T-helper 17 cell (primary cell): ENCODE measurements around the gene CCL3. TPM values are rescaled to one million over a fixed set of nuclear protein-coding genes. Genes with fewer than 3 reads are reported as not detected.

Experiments used
- ATAC-seq: fragments of 150-1000 bp; cut with Tn5 transposase; 2 replicates; pipeline ENCODE4 v1.10.0; 2021; ENCODE audit warnings: mild to moderate bottlenecking, moderate library complexity
- DNase-seq, 3 donors: peaks; one replicate each; pipeline versions ENCODE4 v3.0.0 to v3.0.0-alpha.2; 2020 to 2021
- H3K9me3 ChIP-seq: one replicate; pipeline ENCODE4 v1.7.0; 2013; ENCODE audit warnings: low read length, mild to moderate bottlenecking; ENCODE audit not compliant: control insufficient read depth, poor library complexity, severe bottlenecking
- H3K27ac Mint-ChIP-seq: one replicate; pipeline ENCODE4 v1.8.0; 2022; ENCODE audit warnings: mild to moderate bottlenecking, moderate library complexity, mixed read lengths
- H3K27me3 Mint-ChIP-seq: one replicate; pipeline ENCODE4 v1.8.0; 2022; ENCODE audit warnings: mixed read lengths
- H3K36me3 Mint-ChIP-seq: one replicate; pipeline ENCODE4 v1.8.0; 2022; ENCODE audit warnings: low read depth, mixed read lengths
- H3K4me1 Mint-ChIP-seq: one replicate; pipeline ENCODE4 v1.8.0; 2022; ENCODE audit warnings: mild to moderate bottlenecking, mixed read lengths
- H3K4me3 Mint-ChIP-seq: one replicate; pipeline ENCODE4 v1.8.0; 2022; ENCODE audit warnings: mild to moderate bottlenecking, moderate library complexity, mixed read lengths
- total RNA-seq, 4 donors: library from RNA in 2 of 4; stranded (reverse) in 2 of 4; gene quantifications; one replicate each; pipeline ENCODE4 v1.2.3 and lab custom pipeline; 2022 to 2026

Gene CCL3
- total RNA-seq, 2 donors from 2014 or later, result 5.8 to 8.8 TPM

DNA sequence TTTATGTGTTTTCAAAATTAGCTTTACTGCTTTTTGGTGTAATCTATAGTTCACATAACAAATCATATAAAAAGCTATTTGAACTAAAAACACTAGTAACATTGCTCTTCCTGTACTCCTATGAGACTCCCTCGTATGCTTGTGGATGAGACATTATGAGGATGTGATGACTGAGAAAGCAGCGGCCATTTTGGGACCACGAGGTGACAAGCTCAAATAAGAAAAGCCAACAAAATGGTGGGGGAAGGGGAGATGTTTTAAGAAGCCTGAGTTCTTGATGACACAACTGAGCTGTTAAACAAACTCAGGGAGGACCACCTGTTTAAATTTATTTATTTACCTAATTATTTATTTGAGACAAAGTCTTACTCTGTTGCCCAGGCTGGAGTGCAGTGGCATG lies 21.4 kb downstream of the CCL3 start:
- ATAC-seq, result no peak
- DNase-seq, result no peak
- no peaks in the 10 kb centered on the region for H3K9me3 ChIP-seq
- peaks cover 3% of the 10 kb centered on the region for H3K4me1 Mint-ChIP-seq
- H3K27me3 Mint-ChIP-seq, result peaks cover 28% of the 10 kb centered on the region
- H3K4me3 Mint-ChIP-seq, result no peak overlapping the region
- H3K27ac Mint-ChIP-seq, result no peak overlapping the region
- H3K36me3 Mint-ChIP-seq, result no peaks in the 10 kb centered on the region

GRCh38 chr17:36066365-36066985 lies 23.5 kb downstream of the CCL3 start:
- H3K4me1 Mint-ChIP-seq, result no peaks in the 10 kb centered on the region
- no peaks in the 10 kb centered on the region for H3K9me3 ChIP-seq
- H3K36me3 Mint-ChIP-seq, result no peaks in the 10 kb centered on the region
- ATAC-seq (no peak), DNase-seq (no peak)
- no peak overlapping the region for H3K4me3 Mint-ChIP-seq
- H3K27me3 Mint-ChIP-seq, result peaks cover 44% of the 10 kb centered on the region
- no peak overlapping the region for H3K27ac Mint-ChIP-seq

DNA sequence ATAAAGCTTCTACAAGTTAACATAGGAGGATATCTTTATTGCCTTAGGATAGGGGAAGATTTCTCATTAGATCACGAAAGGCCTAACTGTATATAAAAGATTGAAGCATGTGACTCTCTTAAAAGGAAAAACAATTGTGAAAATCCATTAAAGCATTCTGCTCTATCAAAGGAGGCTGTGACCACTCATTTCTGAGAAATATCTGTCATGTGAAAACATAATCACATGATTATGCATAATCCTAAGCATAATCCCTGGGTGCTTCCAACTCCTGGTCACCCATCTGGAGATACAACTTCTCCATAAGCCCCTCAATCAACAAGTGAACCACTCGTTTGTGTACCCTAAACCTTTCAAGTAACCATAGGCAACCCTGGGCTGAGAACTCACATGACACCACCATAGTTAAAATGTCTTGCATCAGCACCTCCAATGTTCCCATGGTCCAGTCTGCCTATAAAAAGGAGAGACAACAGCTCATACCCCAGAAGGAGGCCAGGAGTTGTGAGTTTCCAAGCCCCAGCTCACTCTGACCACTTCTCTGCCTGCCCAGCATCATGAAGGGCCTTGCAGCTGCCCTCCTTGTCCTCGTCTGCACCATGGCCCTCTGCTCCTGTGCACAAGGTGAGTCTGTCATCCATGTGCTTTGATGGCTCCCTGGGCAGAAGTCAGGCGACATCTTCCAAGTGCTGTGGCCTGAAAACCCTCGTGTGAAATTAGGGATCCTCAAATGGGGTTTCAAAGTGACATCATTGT lies 26.0 kb downstream of the CCL3 start, which contains the start of gene CCL18:
Gene CCL18, plus strand, starts transcription at position 487 of the 756 bp plus-strand sequence. Its CDS starts 71 bp downstream, at position 558.
- no peak for ATAC-seq
- H3K27me3 Mint-ChIP-seq, result peaks cover 34% of the 10 kb centered on the region
- H3K4me3 Mint-ChIP-seq, result no peak within 1 kb of the TSS

GRCh38 chr17:36060816-36061215 lies 29.1 kb downstream of the CCL3 start:
- Mint-ChIP-seq H3K4me3 (no peak overlapping the region), H3K4me1 (no peaks in the 10 kb centered on the region), H3K27me3 (peaks cover 43% of the 10 kb centered on the region), H3K27ac (no peak overlapping the region), H3K36me3 (no peaks in the 10 kb centered on the region)
- DNase-seq, result no peak
- no peak for ATAC-seq
- no peaks in the 10 kb centered on the region for H3K9me3 ChIP-seq

More for the DNA sequence above, 26.0 kb downstream of the CCL3 start, which contains the start of gene CCL18:
- no peak for DNase-seq
- no peaks in the 10 kb centered on the region for H3K9me3 ChIP-seq
- Mint-ChIP-seq H3K27ac (no peak within 1 kb of the TSS), H3K4me1 (no peaks in the 10 kb centered on the region), H3K36me3 (no peaks in the 10 kb centered on the region)

DNA sequence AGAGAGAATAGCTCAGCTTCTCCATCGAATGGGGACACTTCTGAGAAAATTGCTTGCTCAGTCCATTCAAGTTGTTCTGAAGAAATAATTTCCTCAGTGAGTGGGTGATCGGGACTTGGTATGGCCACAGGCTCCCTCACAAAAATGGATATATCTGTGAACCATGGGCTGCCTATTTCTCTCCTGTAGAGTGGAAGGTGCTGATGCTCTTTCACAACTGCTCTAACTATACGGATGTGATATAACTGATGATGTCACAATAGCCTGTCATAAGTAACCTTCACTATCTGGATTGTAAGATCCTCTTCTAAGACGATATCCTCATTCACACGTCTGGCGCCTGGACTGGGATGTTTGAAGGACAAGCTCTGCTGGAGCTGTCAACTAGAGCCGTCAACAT lies 30.5 kb downstream of the CCL3 start:
- Mint-ChIP-seq H3K4me1 (no peaks in the 10 kb centered on the region), H3K27ac (no peak overlapping the region), H3K27me3 (peaks cover 40% of the 10 kb centered on the region), H3K36me3 (no peaks in the 10 kb centered on the region), H3K4me3 (no peak overlapping the region)
- DNase-seq, result no peak
- ATAC-seq, result no peak
- H3K9me3 ChIP-seq, result no peaks in the 10 kb centered on the region

GRCh38 chr17:36057911-36058310 lies 32.0 kb downstream of the CCL3 start:
- no peak overlapping the region for H3K4me3 Mint-ChIP-seq
- no peaks in the 10 kb centered on the region for H3K4me1 Mint-ChIP-seq
- DNase-seq, result no peak
- H3K27me3 Mint-ChIP-seq, result peaks cover 31% of the 10 kb centered on the region
- no peak for ATAC-seq
- no peaks in the 10 kb centered on the region for H3K36me3 Mint-ChIP-seq
- no peak overlapping the region for H3K27ac Mint-ChIP-seq
- H3K9me3 ChIP-seq, result no peaks in the 10 kb centered on the region

DNA sequence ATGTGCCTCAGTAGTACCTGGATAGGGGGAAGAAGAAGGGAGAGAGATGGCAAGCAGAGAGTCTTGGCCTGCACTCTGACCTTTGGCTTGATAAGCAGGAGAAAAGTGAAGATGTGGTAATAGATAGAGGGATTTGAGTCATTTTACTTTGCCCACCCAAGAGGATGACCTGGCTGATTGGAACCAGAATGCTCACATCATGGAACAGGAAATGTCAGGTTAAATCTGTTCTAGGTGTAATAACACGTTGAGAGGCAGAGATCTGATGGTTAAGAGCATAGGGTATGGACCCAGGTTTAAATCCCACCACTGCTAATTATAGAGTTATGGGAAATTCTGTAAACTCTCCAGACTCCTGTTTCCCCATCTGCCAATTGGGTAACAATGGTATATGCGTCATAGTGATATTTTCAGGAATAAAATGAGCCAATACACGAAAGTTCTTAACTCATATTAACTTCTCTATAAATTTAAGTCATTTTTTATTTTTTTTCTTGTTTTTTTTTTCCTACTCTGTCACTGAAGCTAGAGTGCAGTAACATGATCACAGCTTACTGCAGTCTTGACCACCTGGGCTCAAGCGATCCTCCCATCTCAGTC lies 33.9 kb downstream of the CCL3 start:
- no peaks in the 10 kb centered on the region for H3K9me3 ChIP-seq
- ATAC-seq (no peak), DNase-seq (no peak)
- Mint-ChIP-seq H3K4me1 (no peaks in the 10 kb centered on the region), H3K27ac (no peak overlapping the region), H3K4me3 (no peak overlapping the region), H3K27me3 (peaks cover 15% of the 10 kb centered on the region), H3K36me3 (peaks cover 1% of the 10 kb centered on the region)

DNA sequence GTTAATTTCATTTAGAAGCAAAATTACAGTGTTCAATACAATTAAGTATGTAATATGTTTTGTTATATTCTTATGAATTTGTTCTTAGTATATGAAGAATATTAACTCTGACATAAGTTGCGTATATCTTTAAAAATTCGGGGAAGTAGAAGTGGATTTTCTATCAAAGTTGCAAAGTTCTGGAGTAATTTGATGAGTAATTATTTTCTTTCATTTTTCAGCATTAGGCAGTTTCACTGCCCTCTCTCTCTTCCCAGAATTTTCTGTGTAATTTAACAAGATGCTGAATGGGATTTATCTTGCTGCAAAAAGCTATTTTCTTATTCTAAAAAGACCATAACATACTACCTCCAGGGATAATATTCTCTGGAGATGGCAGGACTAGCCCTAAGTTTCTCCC lies 34.8 kb downstream of the CCL3 start:
- H3K27me3 Mint-ChIP-seq, result peaks cover 15% of the 10 kb centered on the region
- DNase-seq, result no peak
- H3K4me3 Mint-ChIP-seq, result no peak overlapping the region
- peaks cover 2% of the 10 kb centered on the region for H3K36me3 Mint-ChIP-seq
- no peaks in the 10 kb centered on the region for H3K4me1 Mint-ChIP-seq
- ATAC-seq, result no peak
- H3K9me3 ChIP-seq, result no peaks in the 10 kb centered on the region
- no peak overlapping the region for H3K27ac Mint-ChIP-seq

GRCh38 chr17:36049643-36050042 lies 40.3 kb downstream of the CCL3 start:
- DNase-seq, result no peak
- no peak for ATAC-seq
- peaks cover 2% of the 10 kb centered on the region for H3K9me3 ChIP-seq
- H3K27me3 Mint-ChIP-seq, result peaks cover 12% of the 10 kb centered on the region
- peaks cover 5% of the 10 kb centered on the region for H3K36me3 Mint-ChIP-seq
- H3K4me3 Mint-ChIP-seq, result no peak overlapping the region
- H3K4me1 Mint-ChIP-seq, result no peaks in the 10 kb centered on the region
- H3K27ac Mint-ChIP-seq, result no peak overlapping the region

DNA sequence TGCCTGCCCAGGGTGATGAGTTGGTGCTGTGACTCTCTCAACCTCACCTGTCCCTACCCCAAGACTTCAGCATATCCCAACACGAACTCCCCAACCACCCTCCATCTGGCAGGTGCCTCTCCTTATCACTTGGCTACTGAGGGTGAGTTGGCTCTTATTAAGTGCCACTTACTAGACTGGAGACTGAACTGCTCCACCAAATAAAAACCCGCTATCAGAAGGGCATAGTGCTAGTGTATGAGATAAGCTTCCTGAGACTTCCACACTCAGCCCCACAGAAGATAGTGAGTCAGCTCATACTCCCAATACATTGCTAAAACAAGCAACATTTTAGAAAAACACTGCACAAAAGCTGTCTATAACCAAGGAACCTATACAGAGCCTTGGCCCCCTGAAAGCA lies 41.9 kb downstream of the CCL3 start:
- DNase-seq, result no peak
- H3K9me3 ChIP-seq, result peaks cover 2% of the 10 kb centered on the region
- peaks cover 21% of the 10 kb centered on the region for H3K27me3 Mint-ChIP-seq
- H3K36me3 Mint-ChIP-seq, result peaks cover 5% of the 10 kb centered on the region
- H3K27ac Mint-ChIP-seq, result no peak overlapping the region
- ATAC-seq, result no peak
- H3K4me1 Mint-ChIP-seq, result no peaks in the 10 kb centered on the region
- no peak overlapping the region for H3K4me3 Mint-ChIP-seq

Other genes starting within 250 kb of the CCL3 start
- under 1 TPM in 1 of 2 donors, not detected in 1; 0.50 TPM for gene HEATR9, start 221.3 kb downstream of the CCL3 start, total RNA-seq
- 100 to 1,000 TPM in 1 of 2 donors, 10 to 100 TPM in 1; 15.6 to 202 TPM for gene CCL5, start 209.8 kb downstream of the CCL3 start, total RNA-seq
- gene RDM1, start 159.4 kb downstream of the CCL3 start, total RNA-seq, result not detected
- gene LYZL6, start 146.4 kb downstream of the CCL3 start, total RNA-seq, result not detected
- not detected for gene CCL16, start 108.6 kb downstream of the CCL3 start, total RNA-seq
- not detected for gene CCL14, start 103.4 kb downstream of the CCL3 start, total RNA-seq
- not detected for gene CCL15, start 88.6 kb downstream of the CCL3 start, total RNA-seq
- not detected for gene CCL23, start 72.2 kb downstream of the CCL3 start, total RNA-seq
- not detected for gene CCL18, start 25.9 kb downstream of the CCL3 start, total RNA-seq
- 1 to 10 TPM; 2.2 to 2.4 TPM for gene CCL4, start 13.7 kb upstream of the CCL3 start, total RNA-seq
- gene TBC1D3B, start 86.5 kb upstream of the CCL3 start, total RNA-seq, result 1 to 10 TPM; 3.5 to 3.6 TPM
- gene CCL3L1, start 106.6 kb upstream of the CCL3 start, total RNA-seq, result 1 to 10 TPM; 4.7 to 5.3 TPM
- gene CCL4L2, start 120.9 kb upstream of the CCL3 start, total RNA-seq, result 1 to 10 TPM in 1 of 2 donors, under 1 TPM in 1; 0.62 to 1.6 TPM
- gene TBC1D3I, start 174.4 kb upstream of the CCL3 start, total RNA-seq, result under 1 TPM; 0.57 to 0.67 TPM
- under 1 TPM in 1 of 2 donors, not detected in 1; 0.75 TPM for gene TBC1D3G, start 233.7 kb upstream of the CCL3 start, total RNA-seq